Vagina (tissue), 2 donors: ENCODE data around the gene MAGEA9B.

Source experiments
- CTCF ChIP-seq, 3 experiments: fragments of 450-650 bp in 2 of 3; fragments of 200-600 bp in 1 of 3; sonication (generic) in 1 of 3; IDR thresholded peaks; one replicate each; pipeline ENCODE4 v1.5.1; 2017 to 2019; ENCODE audit warnings: antibody characterized with exemption in 3 of 3, mild to moderate bottlenecking in 2 of 3, moderate library complexity in 2 of 3
- POLR2A ChIP-seq, 2 donors: fragments of 450-650 bp; IDR thresholded peaks; one replicate each; pipeline ENCODE4 v1.6.1; 2017; ENCODE audit warnings: antibody characterized with exemption in 2 of 2, mild to moderate bottlenecking in 2 of 2, moderate library complexity in 2 of 2
- POLR2AphosphoS5 ChIP-seq, 2 donors: sonication (generic); formaldehyde crosslinking; IDR thresholded peaks; one replicate each; pipeline ENCODE4 v1.9.0; 2017; ENCODE audit warnings: antibody characterized with exemption in 2 of 2, mild to moderate bottlenecking in 2 of 2, low read depth in 1 of 2; ENCODE audit not compliant: insufficient read depth in 1 of 2

DNA sequence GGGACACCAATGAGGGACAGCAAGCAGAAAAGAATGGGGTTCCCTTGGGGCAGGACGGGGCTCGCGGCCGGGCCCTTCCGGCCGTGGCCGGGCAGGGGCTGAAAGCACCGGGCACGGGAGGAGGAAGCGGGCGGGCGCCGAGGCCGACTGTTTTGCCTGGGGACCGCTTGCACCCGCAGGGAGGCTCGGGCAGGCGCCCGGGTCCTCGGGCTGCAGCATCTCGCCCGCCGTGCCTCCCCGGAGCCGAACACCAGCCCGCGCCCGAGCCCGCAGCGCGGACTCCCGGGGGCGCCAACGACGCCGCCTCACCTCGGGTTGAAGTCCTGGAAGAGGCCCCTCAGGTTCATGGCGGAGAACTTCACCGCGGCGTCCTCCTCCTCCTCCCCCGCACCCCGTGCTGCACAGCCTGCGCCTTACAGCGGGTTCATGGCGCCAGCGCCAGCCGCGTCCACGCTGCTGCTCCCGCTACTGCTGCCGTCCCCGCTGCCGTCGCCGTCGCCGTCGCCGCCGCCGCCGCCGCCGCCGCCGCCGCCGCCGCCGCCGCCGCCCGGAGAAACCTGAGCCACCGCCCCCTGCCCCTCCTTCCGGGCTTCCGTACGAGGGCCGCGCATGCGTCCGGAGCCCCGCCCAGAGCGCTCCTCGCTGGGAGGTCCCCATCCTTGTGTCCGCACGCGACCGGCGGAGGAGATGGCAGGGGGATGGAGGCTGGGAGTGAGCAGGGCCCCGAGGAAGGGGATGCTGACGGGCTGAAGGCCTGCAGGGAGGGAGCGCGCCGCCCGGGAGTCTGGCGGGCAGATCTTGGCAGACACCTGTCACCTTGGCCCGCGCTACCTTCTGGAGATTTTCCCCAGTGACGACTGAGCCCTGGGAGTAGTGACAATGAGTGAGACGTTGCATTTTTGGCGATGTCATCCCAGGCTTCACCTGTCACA lies 44.2 kb upstream of the MAGEA9B start, which contains the start of gene TMEM185A:
- peak; percentile 15 to 41 for TF ChIP-seq POLR2AphosphoS5 (IDR thresholded peaks at IDR 0.05; ENCODE audit: insufficient read depth in 1 of 2, low read depth in 1 of 2)
- TF ChIP-seq CTCF (IDR thresholded peaks at IDR 0.05): no peak
- no peak for TF ChIP-seq POLR2A (IDR thresholded peaks at IDR 0.05)
